ENCODE results near the gene MED16.

- TF ChIP-seq, protein P1, sequence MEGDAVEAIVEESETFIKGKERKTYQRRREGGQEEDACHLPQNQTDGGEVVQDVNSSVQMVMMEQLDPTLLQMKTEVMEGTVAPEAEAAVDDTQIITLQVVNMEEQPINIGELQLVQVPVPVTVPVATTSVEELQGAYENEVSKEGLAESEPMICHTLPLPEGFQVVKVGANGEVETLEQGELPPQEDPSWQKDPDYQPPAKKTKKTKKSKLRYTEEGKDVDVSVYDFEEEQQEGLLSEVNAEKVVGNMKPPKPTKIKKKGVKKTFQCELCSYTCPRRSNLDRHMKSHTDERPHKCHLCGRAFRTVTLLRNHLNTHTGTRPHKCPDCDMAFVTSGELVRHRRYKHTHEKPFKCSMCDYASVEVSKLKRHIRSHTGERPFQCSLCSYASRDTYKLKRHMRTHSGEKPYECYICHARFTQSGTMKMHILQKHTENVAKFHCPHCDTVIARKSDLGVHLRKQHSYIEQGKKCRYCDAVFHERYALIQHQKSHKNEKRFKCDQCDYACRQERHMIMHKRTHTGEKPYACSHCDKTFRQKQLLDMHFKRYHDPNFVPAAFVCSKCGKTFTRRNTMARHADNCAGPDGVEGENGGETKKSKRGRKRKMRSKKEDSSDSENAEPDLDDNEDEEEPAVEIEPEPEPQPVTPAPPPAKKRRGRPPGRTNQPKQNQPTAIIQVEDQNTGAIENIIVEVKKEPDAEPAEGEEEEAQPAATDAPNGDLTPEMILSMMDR (conservative IDR thresholded peaks at IDR 0.05 in 1 of 2, IDR thresholded peaks at IDR 0.05 in 1 of 2; ENCODE audit: low read depth in 1 of 2, low read length in 2 of 2) = no peak
- no peak for TF ChIP-seq EZH2 (IDR thresholded peaks at IDR 0.05; ENCODE audit: low read length, missing control alignments)
These were observed 49.2 kb upstream of the MED16 start for GRCh38 chr19:942133-942645.
